HEK293T (cell line): ENCODE data around the gene SMIM41.

ENCODE experiments used
- ARNT ChIP-seq: fragments of 450-650 bp; IDR thresholded peaks from 2 replicates; pipeline ENCODE4 v1.6.1; 2017; ENCODE audit warnings: mild to moderate bottlenecking
- BHLHE40 ChIP-seq: fragments of 450-650 bp; IDR thresholded peaks from 2 replicates; pipeline ENCODE4 v1.6.1; 2016; ENCODE audit warnings: mild to moderate bottlenecking, moderate library complexity, borderline replicate concordance
- CTBP1 ChIP-seq: fragments of 450-650 bp; IDR thresholded peaks from 2 replicates; pipeline ENCODE4 v1.6.1; 2016; ENCODE audit warnings: borderline replicate concordance
- ELF4 ChIP-seq: fragments of 450-650 bp; IDR thresholded peaks from 2 replicates; pipeline ENCODE4 v1.6.1; 2017; ENCODE audit warnings: antibody characterized with exemption
- FOXA1 ChIP-seq: fragments of 450-650 bp; IDR thresholded peaks from 2 replicates; pipeline ENCODE4 v1.6.1; 2016; ENCODE audit warnings: mild to moderate bottlenecking
- FOXK2 ChIP-seq: fragments of 450-650 bp; IDR thresholded peaks from 2 replicates; pipeline ENCODE4 v1.6.1; 2016; ENCODE audit warnings: mild to moderate bottlenecking
- FOXM1 ChIP-seq: fragments of 450-650 bp; IDR thresholded peaks from 2 replicates; pipeline ENCODE4 v1.6.1; 2017; ENCODE audit warnings: mild to moderate bottlenecking, borderline replicate concordance
- NFRKB ChIP-seq: fragments of 450-650 bp; IDR thresholded peaks from 2 replicates; pipeline ENCODE4 v1.6.1; 2016; ENCODE audit warnings: mild to moderate bottlenecking, moderate library complexity
- PKNOX1 ChIP-seq: fragments of 450-650 bp; IDR thresholded peaks from 2 replicates; pipeline ENCODE4 v1.6.1; 2016
- SP1 ChIP-seq: fragments of 450-650 bp; IDR thresholded peaks from 2 replicates; pipeline ENCODE4 v1.6.1; 2017
- SUZ12 ChIP-seq: fragments of 450-650 bp; IDR thresholded peaks from 2 replicates; pipeline ENCODE4 v1.6.1; 2016; ENCODE audit warnings: mild to moderate bottlenecking
- ZNF384 ChIP-seq: fragments of 450-650 bp; IDR thresholded peaks from 2 replicates; pipeline ENCODE4 v1.6.1; 2016

- TF ChIP-seq PKNOX1 (no peak), FOXM1 (no peak), ELF4 (no peak), NFRKB (no peak), FOXK2 (no peak), SUZ12 (no peak), CTBP1 (no peak), ARNT (no peak), FOXA1 (no peak), SP1 (no peak), ZNF384 (no peak), BHLHE40 (no peak)
These were observed 73.4 kb downstream of the SMIM41 start for GRCh38 chr12:52152905-52153317.
